Measurements from ENCODE around the gene ESRRA.

GRCh38 chr11:64358536-64358906, 53.2 kb downstream of the ESRRA start:
- TF ChIP-seq POLR2A (IDR thresholded peaks at IDR 0.05; ENCODE audit: low read depth, low read length), result no peak
- no peak for TF ChIP-seq TAF1 (IDR thresholded peaks at IDR 0.05; ENCODE audit: low read depth, low read length)
